Natural killer cell (primary cell): ENCODE data around the gene SPIRE1. TPM values are rescaled to one million over a fixed set of nuclear protein-coding genes. Genes with fewer than 3 reads are reported as not detected.

Experiments
- ATAC-seq, 3 donors: fragments of 150-1000 bp in 2 of 3; fragments of 200-7000 bp in 1 of 3; cut with Tn5 transposase; 1 replicate in 1 of 3; 2 replicates in 2 of 3; pipeline ENCODE4 v1.10.0; 2021; ENCODE audit warnings: mild to moderate bottlenecking in 2 of 3, moderate library complexity in 2 of 3
- DNase-seq, 2 donors: peaks; one replicate each; pipeline versions ENCODE4 v3.0.0 to v3.0.0-alpha.2; 2013 to 2021; ENCODE audit warnings: mixed read lengths in 1 of 2
- H3K27ac ChIP-seq: one replicate; pipeline ENCODE4 v1.5.1; 2013; ENCODE audit warnings: mild to moderate bottlenecking, low read length
- H3K27me3 ChIP-seq: one replicate; pipeline ENCODE4 v1.6.1; 2013; ENCODE audit warnings: low read length; ENCODE audit not compliant: control insufficient read depth, insufficient read depth
- H3K36me3 ChIP-seq: one replicate; pipeline ENCODE4 v1.6.1; 2013; ENCODE audit warnings: low read length; ENCODE audit not compliant: control insufficient read depth, insufficient read depth
- H3K4me1 ChIP-seq: one replicate; pipeline ENCODE4 v1.6.1; 2013; ENCODE audit warnings: low read length; ENCODE audit not compliant: control insufficient read depth, insufficient read depth
- H3K4me3 ChIP-seq: one replicate; pipeline ENCODE4 v1.5.1; 2013; ENCODE audit warnings: low read length
- H3K9me3 ChIP-seq: one replicate; pipeline ENCODE4 v1.6.1; 2013; ENCODE audit warnings: low read length; ENCODE audit not compliant: control insufficient read depth, insufficient read depth
- H3K27ac Mint-ChIP-seq, 2 donors: one replicate each; pipeline ENCODE4 v1.8.0; 2022; ENCODE audit warnings: mild to moderate bottlenecking in 2 of 2, mixed read lengths in 2 of 2, moderate library complexity in 1 of 2
- H3K27me3 Mint-ChIP-seq, 2 donors: one replicate each; pipeline ENCODE4 v1.8.0; 2022; ENCODE audit warnings: low read depth in 2 of 2, mixed read lengths in 2 of 2
- H3K36me3 Mint-ChIP-seq: one replicate; pipeline ENCODE4 v1.8.0; 2022; ENCODE audit warnings: mixed read lengths
- H3K4me1 Mint-ChIP-seq, 2 donors: one replicate each; pipeline ENCODE4 v1.8.0; 2022; ENCODE audit warnings: mixed read lengths in 2 of 2
- H3K4me3 Mint-ChIP-seq: one replicate; pipeline ENCODE4 v1.8.0; 2022; ENCODE audit warnings: mild to moderate bottlenecking, moderate library complexity, mixed read lengths
- H3K9me3 Mint-ChIP-seq, 2 donors: one replicate each; pipeline ENCODE4 v1.8.0; 2022; ENCODE audit warnings: mixed read lengths in 2 of 2
- WGBS: methylation state at CpG from one replicate; pipeline ENCODE4 v1.1.7; 2013; ENCODE audit warnings: missing lambda C conversion rate; ENCODE audit not compliant: insufficient coverage; 5-methylcytosine and 5-hydroxymethylcytosine counted together
- intact Hi-C: fragments of 100-400 bp; cut with micrococcal nuclease; formaldehyde crosslinking; loops from one replicate; pipeline ENCODE4 v1.14.2; 2022
- total RNA-seq, 4 donors: library from RNA; stranded (reverse); fragments of 120-200 nt in 1 of 4; gene quantifications; one replicate each; pipeline versions ENCODE4 v1.2.3 to v1.2.4, GENCODE V29; 2013 to 2022
- TF ChIP-seq, protein P1 (sequence below): fragments of 200-600 bp; IDR thresholded peaks from one replicate; pipeline ENCODE4 v1.8.0; 2022; ENCODE audit warnings: antibody characterized with exemption

The SPIRE1 gene
- total RNA-seq, 3 donors from 2014 or later (not counting 1 experiment from before 2014, with no cell fraction given), result 4.8 to 6.7 (median 5.4) TPM

DNA sequence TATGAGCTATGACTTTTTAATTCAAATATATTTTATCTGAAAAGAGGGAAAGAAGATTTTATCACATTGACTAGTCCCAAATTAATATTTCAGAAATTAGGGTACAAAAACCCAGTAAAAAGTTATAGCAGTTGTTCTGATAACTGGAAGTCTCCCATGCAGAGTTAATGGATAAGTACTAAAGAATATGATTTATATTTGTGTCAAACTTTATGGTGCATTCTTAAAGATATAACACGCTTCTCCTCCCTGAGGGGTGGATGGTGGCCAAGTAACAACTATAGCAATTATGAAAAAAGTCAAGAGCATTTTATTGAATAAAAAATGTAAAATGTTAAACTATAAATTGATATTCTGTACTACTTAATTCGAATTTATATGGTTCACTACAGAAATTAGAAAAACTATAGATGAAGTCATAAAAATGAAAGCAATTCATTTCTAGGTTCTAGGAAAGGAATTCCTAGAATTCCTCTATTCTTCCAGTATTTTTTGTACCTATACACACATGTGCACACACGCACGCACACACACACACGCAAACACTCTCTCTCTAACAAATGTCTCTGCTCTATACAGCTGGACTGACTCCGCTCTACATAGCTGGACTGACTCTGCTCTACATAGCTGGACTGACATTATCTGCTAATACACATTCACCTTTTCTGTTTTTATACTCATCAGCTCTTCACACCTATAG lies 138.9 kb downstream of the SPIRE1 start:
- Mint-ChIP-seq H3K4me3 (no peak overlapping the region), H3K36me3 (no peaks in the 10 kb centered on the region), H3K27me3 (peaks cover 0 to 1% of the 10 kb centered on the region in 2 donors), H3K4me1 (no peaks in the 10 kb centered on the region), H3K9me3 (no peaks in the 10 kb centered on the region), H3K27ac (no peak overlapping the region)
- Histone ChIP-seq H3K36me3 (no peaks in the 10 kb centered on the region), H3K27me3 (no peaks in the 10 kb centered on the region), H3K27ac (no peak overlapping the region), H3K9me3 (no peaks in the 10 kb centered on the region), H3K4me1 (no peaks in the 10 kb centered on the region), H3K4me3 (no peak overlapping the region)
- WGBS, result 89% methylated on average over 4 of the region's 6 CpGs
- TF ChIP-seq, protein P1, sequence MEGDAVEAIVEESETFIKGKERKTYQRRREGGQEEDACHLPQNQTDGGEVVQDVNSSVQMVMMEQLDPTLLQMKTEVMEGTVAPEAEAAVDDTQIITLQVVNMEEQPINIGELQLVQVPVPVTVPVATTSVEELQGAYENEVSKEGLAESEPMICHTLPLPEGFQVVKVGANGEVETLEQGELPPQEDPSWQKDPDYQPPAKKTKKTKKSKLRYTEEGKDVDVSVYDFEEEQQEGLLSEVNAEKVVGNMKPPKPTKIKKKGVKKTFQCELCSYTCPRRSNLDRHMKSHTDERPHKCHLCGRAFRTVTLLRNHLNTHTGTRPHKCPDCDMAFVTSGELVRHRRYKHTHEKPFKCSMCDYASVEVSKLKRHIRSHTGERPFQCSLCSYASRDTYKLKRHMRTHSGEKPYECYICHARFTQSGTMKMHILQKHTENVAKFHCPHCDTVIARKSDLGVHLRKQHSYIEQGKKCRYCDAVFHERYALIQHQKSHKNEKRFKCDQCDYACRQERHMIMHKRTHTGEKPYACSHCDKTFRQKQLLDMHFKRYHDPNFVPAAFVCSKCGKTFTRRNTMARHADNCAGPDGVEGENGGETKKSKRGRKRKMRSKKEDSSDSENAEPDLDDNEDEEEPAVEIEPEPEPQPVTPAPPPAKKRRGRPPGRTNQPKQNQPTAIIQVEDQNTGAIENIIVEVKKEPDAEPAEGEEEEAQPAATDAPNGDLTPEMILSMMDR, result no peak
- DNase-seq (no peak), ATAC-seq (no peak)
- intact Hi-C loops, result no loop called here

DNA sequence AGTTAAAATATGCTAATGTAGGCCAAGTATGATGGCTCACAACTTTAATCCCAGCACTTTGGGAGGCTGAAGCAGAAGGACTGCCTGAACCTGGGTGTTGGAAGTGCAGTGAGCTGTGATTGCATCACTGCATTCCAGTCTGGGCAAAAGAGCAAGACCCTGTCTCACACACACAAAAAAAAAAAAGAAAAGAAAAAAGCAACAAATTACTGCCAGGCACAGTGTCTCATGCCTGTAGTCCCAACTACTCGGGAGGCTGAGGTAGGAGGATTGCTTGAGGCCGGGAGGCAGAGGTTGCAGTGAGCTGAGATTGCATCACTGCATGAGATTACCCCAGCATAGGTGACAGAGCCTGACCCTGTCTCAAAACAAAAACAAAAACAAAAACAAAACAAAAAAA lies 139.6 kb downstream of the SPIRE1 start:
- no peaks in the 10 kb centered on the region for H3K4me1 ChIP-seq
- intact Hi-C loops, result no loop called here
- DNase-seq, result no peak
- Mint-ChIP-seq H3K4me3 (no peak overlapping the region), H3K36me3 (no peaks in the 10 kb centered on the region), H3K27ac (no peak overlapping the region), H3K9me3 (no peaks in the 10 kb centered on the region), H3K27me3 (peaks cover 0 to 2% of the 10 kb centered on the region in 2 donors), H3K4me1 (no peaks in the 10 kb centered on the region)
- H3K27ac ChIP-seq, result no peak overlapping the region
- H3K9me3 ChIP-seq, result no peaks in the 10 kb centered on the region
- no peak for ATAC-seq
- no peaks in the 10 kb centered on the region for H3K27me3 ChIP-seq
- no peak overlapping the region for H3K4me3 ChIP-seq
- WGBS, result 97% methylated on average over 2 of the region's 2 CpGs
- TF ChIP-seq, protein P1, result no peak
- H3K36me3 ChIP-seq, result no peaks in the 10 kb centered on the region

DNA sequence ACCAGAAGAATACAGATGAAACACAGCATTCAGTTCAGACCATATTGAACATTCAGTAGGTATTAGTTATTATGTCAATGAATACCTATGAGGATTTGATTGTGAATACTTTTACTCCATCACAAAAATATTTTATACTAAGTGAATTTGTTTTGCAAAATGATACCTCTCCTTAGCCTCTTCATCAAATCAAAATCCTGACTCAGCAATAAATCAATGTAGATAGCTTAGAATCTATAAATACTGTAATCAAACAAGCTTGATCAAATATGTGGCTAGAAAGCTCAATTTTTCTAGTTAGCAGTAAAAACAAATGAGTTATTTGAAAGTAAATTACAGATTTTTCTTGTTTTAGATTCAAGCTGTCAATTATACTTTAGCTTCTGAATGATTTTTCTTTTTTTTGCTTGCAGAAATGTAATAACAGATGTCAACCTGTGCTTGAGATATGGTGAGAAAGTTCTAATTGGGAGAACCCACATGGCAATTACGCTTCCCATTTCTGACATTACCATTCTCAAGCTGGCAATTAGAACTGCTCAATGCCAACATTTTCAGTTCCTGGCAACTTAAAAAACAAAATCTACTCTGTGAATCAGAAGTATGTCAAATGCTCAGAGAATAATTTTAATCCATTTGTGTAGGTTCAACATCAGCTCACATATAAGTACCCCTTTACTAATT lies 140.6 kb downstream of the SPIRE1 start:
- intact Hi-C loops, result no loop called here
- WGBS, result 100% methylated on average over 1 of the region's 1 CpG
- H3K36me3 ChIP-seq, result no peaks in the 10 kb centered on the region
- H3K27ac ChIP-seq, result no peak overlapping the region
- Mint-ChIP-seq H3K4me1 (no peaks in the 10 kb centered on the region), H3K4me3 (no peak overlapping the region), H3K27ac (no peak overlapping the region), H3K36me3 (no peaks in the 10 kb centered on the region), H3K9me3 (no peaks in the 10 kb centered on the region), H3K27me3 (peaks cover 0 to 2% of the 10 kb centered on the region in 2 donors)
- no peak for DNase-seq
- H3K4me3 ChIP-seq, result no peak overlapping the region
- no peaks in the 10 kb centered on the region for H3K9me3 ChIP-seq
- H3K27me3 ChIP-seq, result no peaks in the 10 kb centered on the region
- H3K4me1 ChIP-seq, result no peaks in the 10 kb centered on the region
- TF ChIP-seq, protein P1, result no peak
- no peak for ATAC-seq
